ENCODE results near the gene DNMBP.
"Not testable (repeated sequence)": the region's sequence is repeated elsewhere in the genome, so short reads cannot be mapped to it uniquely, and the experiment has no call there.

The DNMBP gene

DNA sequence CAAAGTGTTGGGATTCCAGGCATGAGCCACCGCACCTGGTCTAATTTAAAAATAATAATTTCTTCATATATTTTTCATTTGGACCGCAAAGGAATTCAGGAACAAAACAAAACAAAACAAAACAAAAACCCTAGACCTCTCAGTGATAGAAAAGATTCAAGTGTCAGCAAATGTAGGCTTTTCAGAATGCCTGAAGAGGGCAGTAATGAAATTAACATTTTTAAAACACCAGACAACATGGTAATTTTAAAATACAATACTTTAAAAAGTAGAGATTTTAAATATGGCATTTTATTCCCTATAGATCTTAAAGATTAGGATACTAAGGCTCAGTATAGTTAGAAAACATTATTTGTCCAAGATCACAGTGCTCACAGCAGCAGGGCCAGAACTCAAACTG, 36.6 kb downstream of the DNMBP start:
- TF ChIP-seq, protein P1, sequence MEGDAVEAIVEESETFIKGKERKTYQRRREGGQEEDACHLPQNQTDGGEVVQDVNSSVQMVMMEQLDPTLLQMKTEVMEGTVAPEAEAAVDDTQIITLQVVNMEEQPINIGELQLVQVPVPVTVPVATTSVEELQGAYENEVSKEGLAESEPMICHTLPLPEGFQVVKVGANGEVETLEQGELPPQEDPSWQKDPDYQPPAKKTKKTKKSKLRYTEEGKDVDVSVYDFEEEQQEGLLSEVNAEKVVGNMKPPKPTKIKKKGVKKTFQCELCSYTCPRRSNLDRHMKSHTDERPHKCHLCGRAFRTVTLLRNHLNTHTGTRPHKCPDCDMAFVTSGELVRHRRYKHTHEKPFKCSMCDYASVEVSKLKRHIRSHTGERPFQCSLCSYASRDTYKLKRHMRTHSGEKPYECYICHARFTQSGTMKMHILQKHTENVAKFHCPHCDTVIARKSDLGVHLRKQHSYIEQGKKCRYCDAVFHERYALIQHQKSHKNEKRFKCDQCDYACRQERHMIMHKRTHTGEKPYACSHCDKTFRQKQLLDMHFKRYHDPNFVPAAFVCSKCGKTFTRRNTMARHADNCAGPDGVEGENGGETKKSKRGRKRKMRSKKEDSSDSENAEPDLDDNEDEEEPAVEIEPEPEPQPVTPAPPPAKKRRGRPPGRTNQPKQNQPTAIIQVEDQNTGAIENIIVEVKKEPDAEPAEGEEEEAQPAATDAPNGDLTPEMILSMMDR (conservative IDR thresholded peaks at IDR 0.05): peak; percentile 68
- no peak overlapping the region for H3K27ac ChIP-seq

DNA sequence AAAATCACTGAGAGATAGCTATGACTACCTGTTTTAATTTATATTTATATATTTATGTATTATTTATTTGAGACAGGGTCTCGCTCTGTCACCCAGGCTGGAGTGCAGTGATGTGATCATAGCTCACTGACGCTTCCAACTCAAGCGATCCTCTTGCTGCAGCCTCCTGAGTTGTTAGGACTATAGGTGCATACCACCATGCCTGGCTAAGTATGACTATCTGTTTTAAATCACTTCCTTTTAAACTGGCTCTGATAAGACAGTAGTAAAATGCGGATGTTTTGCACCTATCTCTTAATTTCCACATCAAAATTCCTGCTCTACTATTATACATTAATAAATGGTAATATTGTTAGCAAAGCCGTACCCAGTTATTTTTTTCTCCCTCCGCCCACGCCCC, 41.8 kb downstream of the DNMBP start:
- no peak overlapping the region for H3K27ac ChIP-seq

DNA sequence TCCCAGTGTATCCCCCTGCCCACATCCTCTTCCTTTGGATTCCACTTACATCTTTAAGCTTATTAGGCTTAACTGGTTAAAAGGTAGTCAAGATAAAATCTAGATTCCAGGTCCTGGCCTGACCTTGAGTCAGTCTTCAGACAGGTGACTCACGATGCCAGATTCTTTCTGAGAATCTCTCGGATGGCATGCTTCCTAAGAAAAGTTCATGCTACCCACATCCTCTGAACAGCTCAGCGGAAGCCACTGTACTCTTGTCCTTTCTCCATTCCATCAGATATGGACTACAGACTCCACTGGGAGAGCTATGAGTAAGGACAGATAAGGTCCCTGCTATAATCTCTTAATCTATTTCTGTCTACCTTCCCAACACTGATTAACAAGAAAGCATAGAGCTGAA, 43.4 kb downstream of the DNMBP start:
- TF ChIP-seq, protein P1 (conservative IDR thresholded peaks at IDR 0.05): no peak
- no peak overlapping the region for H3K27ac ChIP-seq

More for the DNA sequence above, 41.8 kb downstream of the DNMBP start:
- TF ChIP-seq, protein P1 (conservative IDR thresholded peaks at IDR 0.05): no peak

DNA sequence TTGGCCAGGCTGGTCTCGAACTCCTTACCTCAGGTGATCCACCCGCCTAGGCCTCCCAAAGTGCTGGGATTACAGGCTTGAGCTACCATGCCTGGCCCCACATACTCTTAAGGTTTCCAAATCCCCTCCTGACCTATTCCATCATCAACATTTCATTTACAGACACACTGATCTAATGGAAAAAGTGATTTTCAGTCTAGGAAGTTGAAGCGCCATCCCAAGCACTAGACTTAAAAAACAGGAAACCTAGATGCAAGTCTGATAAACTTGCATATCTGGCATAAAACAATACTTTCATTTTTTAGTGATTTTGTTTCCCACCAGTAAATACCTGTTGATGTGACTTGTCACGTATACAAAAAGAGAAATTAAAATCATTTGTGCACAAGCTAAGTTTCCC, 44.0 kb downstream of the DNMBP start:
- TF ChIP-seq, protein P1 (conservative IDR thresholded peaks at IDR 0.05): no peak
- no peak overlapping the region for H3K27ac ChIP-seq

DNA sequence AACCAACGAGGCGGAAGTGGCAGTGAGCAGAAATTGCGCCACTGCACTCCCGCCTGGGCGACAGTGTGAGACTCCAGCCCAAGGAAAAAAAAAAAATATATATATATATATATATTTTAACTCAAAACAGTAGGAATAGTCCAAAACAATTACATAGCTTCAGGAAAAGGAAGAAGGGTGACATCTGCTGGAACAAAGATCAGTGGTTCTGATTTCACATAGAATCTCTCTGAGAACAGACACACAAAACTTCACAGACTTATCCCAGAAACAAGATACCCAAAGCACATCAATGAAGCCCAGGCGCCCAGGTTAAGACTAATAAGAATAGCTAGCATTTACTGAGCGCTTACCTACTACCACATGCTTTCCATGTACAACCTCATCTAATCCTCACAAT, 45.0 kb downstream of the DNMBP start:
- TF ChIP-seq, protein P1 (conservative IDR thresholded peaks at IDR 0.05): peak; percentile 40
- H3K27ac ChIP-seq: no peak overlapping the region

DNA sequence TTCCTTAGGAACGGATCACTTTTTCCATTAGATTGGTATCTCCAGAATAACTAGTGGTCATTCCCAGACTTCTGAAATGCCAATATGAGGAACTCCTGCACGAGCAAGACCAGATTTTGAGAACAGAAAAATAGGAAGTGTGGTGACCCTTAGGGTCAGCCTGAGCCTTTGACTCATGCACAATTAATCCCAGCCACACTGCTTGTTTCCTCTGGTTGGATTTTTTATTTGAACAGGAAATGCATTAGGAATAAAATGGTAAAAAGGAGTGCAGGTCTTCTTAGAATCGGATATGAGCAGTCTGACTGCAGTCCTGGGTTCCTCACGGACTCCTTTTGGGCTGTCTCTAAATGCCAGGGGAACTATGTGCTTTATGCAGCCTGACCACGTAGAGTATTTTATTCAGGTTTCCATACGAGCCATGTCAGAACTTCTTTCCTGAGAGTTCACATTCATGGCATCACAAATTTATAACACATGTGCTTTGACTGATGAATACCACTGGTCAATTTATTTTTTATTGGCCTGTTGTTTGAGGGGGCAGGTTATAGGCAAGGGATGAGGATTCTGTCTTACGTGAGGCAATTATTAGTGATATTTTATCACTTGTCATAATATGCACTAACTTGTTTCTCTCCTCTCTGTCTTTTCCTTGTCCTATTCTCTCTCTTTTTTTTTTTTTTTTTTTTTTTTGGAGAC, 46.1 kb downstream of the DNMBP start:
- H3K27ac ChIP-seq: not testable (repeated sequence)

DNA sequence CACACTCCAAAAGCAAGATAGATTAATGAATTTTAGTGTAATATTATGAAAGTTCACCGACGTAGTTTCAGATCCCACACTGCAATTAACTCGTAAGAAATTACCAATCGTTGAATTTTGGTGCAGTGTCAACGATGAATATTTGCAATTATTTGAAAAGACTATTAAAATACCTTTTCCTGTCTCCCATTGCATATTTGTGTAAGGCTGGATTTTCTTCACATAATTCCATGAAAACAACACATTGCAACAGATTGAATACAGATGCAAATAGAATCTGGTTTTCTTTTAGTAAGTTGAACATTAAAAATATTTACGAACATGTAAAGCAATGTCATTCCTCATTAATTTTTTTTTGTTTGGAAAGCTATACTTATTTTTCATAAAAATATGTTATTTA, 50.9 kb downstream of the DNMBP start:
- TF ChIP-seq, protein P1 (conservative IDR thresholded peaks at IDR 0.05): no peak
- no peak overlapping the region for H3K27ac ChIP-seq

DNA sequence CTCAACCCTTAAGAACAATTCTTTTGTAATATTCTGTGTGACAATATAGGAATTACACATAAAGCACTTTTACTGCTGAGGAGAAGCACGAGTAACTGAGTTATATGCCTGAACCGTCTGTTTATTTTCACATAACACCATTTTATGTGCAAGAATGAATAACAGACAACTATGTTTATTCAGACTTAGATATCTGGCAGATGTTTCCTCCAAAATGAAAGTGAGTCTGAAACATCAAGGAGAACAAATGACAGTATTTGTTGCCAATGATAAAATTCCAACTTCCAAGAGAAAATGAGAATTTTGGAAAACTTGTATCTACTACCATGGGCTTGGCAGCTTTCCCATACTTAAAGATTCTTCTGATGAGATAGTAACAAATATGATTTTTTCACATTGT, 51.4 kb downstream of the DNMBP start:
- H3K27ac ChIP-seq: no peak overlapping the region
- TF ChIP-seq, protein P1 (conservative IDR thresholded peaks at IDR 0.05): no peak

DNA sequence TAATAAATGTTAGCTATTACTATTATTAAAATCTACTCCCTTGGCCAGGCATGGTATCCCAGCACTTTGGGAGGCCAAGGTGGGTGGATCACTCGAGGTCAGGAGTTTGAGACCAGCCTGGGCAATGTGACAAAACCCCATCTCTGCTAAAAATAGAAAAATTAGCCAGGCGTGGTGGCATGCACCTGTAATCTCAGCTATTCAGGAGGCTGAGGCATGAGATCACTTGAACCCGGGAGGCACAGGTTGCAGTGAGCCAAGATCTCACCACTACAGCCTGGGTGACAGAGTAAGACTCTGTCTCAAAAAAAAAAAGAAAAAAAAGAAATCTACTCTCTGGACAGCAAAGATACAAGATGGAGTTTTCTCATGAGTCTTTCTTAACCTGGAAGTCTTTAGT, 56.2 kb downstream of the DNMBP start:
- not testable (repeated sequence) for H3K27ac ChIP-seq
